GM12875 (cell line): Measurements from ENCODE around the gene UBE3A.

Experiments used
- H3K4me3 ChIP-seq: one replicate; pipeline ENCODE4 v1.5.1; 2011; ENCODE audit warnings: low read depth, low read length, control low read depth
- TF ChIP-seq, protein P1 (sequence below): IDR thresholded peaks from 2 replicates; pipeline ENCODE4 v1.5.1; 2011; ENCODE audit warnings: low read depth, mild to moderate bottlenecking, control low read depth, inconsistent platforms, low read length, moderate library complexity, borderline replicate concordance; ENCODE audit not compliant: insufficient read depth

The UBE3A gene

GRCh38 chr15:25368850-25369249 lies 70.0 kb downstream of the UBE3A start:
- TF ChIP-seq, protein P1, sequence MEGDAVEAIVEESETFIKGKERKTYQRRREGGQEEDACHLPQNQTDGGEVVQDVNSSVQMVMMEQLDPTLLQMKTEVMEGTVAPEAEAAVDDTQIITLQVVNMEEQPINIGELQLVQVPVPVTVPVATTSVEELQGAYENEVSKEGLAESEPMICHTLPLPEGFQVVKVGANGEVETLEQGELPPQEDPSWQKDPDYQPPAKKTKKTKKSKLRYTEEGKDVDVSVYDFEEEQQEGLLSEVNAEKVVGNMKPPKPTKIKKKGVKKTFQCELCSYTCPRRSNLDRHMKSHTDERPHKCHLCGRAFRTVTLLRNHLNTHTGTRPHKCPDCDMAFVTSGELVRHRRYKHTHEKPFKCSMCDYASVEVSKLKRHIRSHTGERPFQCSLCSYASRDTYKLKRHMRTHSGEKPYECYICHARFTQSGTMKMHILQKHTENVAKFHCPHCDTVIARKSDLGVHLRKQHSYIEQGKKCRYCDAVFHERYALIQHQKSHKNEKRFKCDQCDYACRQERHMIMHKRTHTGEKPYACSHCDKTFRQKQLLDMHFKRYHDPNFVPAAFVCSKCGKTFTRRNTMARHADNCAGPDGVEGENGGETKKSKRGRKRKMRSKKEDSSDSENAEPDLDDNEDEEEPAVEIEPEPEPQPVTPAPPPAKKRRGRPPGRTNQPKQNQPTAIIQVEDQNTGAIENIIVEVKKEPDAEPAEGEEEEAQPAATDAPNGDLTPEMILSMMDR = no peak
- H3K4me3 ChIP-seq = no peak overlapping the region

DNA sequence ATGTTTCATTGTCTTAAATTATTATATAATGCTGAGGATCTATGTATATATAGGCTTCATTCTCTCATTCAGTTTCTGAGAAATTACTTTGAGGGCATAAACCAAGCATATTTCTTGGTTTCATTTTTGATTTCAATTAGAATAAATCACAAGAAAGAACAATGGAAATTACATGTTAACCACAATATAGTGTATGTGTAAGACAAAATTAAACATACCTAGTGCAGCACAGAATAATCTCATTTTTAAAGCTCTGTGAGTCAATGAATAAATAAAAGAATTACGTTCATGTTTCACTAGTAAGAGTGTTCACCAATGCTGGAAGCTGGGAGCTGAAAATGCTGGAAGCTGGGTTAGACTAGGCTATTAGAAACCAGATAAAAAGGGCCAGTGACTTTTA lies 72.8 kb downstream of the UBE3A start:
- H3K4me3 ChIP-seq = no peak overlapping the region
- TF ChIP-seq, protein P1 = no peak

DNA sequence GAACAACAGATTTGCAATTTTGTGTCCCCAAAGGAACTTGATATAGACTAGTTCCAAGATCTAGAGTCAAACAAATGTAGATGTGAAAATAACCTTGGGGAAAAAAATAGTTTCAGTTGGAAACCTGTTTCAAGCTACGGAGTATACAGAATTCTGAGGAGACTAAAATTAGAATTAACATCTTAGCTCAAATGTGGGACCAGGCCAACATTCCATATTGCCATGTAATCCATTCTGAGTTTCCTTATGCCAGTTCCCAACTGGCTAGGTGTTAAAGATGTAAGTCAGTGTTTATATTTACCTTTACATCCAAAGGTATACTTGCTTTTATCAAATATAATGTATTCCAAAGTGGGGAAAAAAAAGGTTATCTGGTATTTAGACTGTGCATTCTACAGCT lies 76.3 kb downstream of the UBE3A start:
- no peak overlapping the region for H3K4me3 ChIP-seq
- TF ChIP-seq, protein P1 = no peak

DNA sequence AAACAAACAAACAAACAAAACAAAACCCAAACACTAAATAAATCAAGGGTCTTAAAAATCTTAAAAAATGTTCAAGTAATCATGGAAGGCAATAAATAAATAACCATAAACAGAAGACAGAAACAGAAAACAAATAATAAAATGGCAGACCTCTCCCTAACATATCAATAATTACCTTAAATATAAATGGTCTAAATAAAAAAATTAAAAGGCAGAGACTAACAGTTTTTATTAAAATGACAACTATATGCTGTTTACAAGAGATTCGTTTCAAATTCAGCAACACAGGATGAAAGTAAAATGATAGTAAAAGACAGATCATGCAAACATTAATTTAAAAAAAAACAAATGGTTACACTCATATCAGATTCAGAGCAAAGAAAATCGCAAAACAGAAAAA lies 91.1 kb downstream of the UBE3A start:
- TF ChIP-seq, protein P1 = no peak
- H3K4me3 ChIP-seq = no peak overlapping the region

- TF ChIP-seq, protein P1 = no peak
These were observed 92.5 kb downstream of the UBE3A start for GRCh38 chr15:25346371-25346770.

DNA sequence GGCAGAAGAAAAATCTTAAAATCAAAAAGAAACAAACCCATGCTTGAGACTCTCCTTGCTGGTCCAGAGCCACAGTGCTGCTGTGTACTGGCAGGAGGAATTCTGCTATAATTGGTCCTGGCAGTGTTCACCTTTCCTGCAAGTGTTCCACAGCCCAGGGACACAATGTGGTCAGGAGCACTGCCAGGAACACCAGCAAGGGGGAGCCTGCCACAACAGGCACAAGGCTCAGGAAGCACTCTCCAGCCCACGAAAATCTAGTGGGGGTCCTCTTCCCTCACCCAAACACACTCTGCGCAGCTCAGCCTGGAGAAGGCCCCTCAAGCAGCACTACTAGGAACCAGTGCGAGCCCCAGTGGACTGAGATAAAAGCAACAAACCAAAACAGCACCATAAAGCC lies 92.9 kb downstream of the UBE3A start:
- no peak overlapping the region for H3K4me3 ChIP-seq
- TF ChIP-seq, protein P1 = no peak

More at GRCh38 chr15:25346371-25346770, 92.5 kb downstream of the UBE3A start:
- no peak overlapping the region for H3K4me3 ChIP-seq

GRCh38 chr15:25342629-25343028 lies 96.2 kb downstream of the UBE3A start:
- TF ChIP-seq, protein P1 = no peak

More at GRCh38 chr15:25342629-25343028, 96.2 kb downstream of the UBE3A start:
- no peak overlapping the region for H3K4me3 ChIP-seq
